Skeletal muscle tissue (tissue), 4 donors: ENCODE data around the gene CDCA4. TPM values are rescaled to one million over a fixed set of nuclear protein-coding genes. Genes with fewer than 3 reads are reported as not detected.
A peak's percentile ranks its signal among the peaks of the same experiment; 100 is the strongest.

ENCODE experiments used
- H3K27ac ChIP-seq: one replicate; pipeline ENCODE4 v1.7.0; 2013; ENCODE audit warnings: mild to moderate bottlenecking, low read depth, low read length, inconsistent platforms
- H3K27me3 ChIP-seq, 3 donors: one replicate each; pipeline ENCODE4 v1.7.0; 2013; ENCODE audit warnings: low read length in 3 of 3; ENCODE audit not compliant: control insufficient read depth in 3 of 3, insufficient read depth in 3 of 3
- H3K36me3 ChIP-seq, 3 donors: one replicate each; pipeline ENCODE4 v1.7.0; 2013; ENCODE audit warnings: low read length in 3 of 3; ENCODE audit not compliant: control insufficient read depth in 3 of 3, insufficient read depth in 3 of 3
- H3K4me1 ChIP-seq, 3 donors: one replicate each; pipeline ENCODE4 v1.7.0; 2013; ENCODE audit warnings: low read length in 3 of 3, mild to moderate bottlenecking in 3 of 3; ENCODE audit not compliant: control insufficient read depth in 3 of 3, insufficient read depth in 3 of 3
- H3K4me3 ChIP-seq, 3 donors: one replicate each; pipeline ENCODE4 v1.7.0; 2013; ENCODE audit warnings: low read length in 3 of 3
- H3K9ac ChIP-seq, 3 donors: one replicate each; pipeline ENCODE4 v1.7.0; 2013; ENCODE audit warnings: low read length in 3 of 3, mild to moderate bottlenecking in 3 of 3, moderate library complexity in 2 of 3, low read depth in 1 of 3
- H3K9me3 ChIP-seq, 3 donors: one replicate each; pipeline ENCODE4 v1.7.0; 2013; ENCODE audit warnings: low read length in 3 of 3; ENCODE audit not compliant: control insufficient read depth in 3 of 3
- total RNA-seq: library from RNA; depleted of rRNA; stranded (reverse); fragments of >200 nt; gene quantifications from one replicate; pipeline ENCODE4 v1.2.3, GENCODE V29; 2014
- donor health status: Osteomylitis.

The CDCA4 gene
- total RNA-seq, 1 donor from 2014 or later = 15.1 TPM

GRCh38 chr14:105026802-105027563 is 6.1 kb upstream of the CDCA4 start:
- no peak overlapping the region for H3K4me3 ChIP-seq
- H3K27me3 ChIP-seq = peaks cover 0 to 10% (median 3%) of the 10 kb centered on the region in 3 donors
- no peak overlapping the region for H3K27ac ChIP-seq
- H3K36me3 ChIP-seq = no peaks in the 10 kb centered on the region
- H3K9ac ChIP-seq = no peak overlapping the region
- H3K4me1 ChIP-seq = peaks cover 3 to 5% (median 4%) of the 10 kb centered on the region in 3 donors
- no peaks in the 10 kb centered on the region for H3K9me3 ChIP-seq

- H3K27ac ChIP-seq = no peak overlapping the region
Observed at GRCh38 chr14:105026033-105026785, 5.3 kb upstream of the CDCA4 start.

GRCh38 chr14:105025429-105025828 is 4.5 kb upstream of the CDCA4 start:
- peaks cover 9 to 14% (median 10%) of the 10 kb centered on the region in 3 donors for H3K4me1 ChIP-seq
- no peaks in the 10 kb centered on the region for H3K36me3 ChIP-seq
- no peak overlapping the region for H3K9ac ChIP-seq
- no peaks in the 10 kb centered on the region for H3K9me3 ChIP-seq
- H3K4me3 ChIP-seq = no peak overlapping the region
- peaks cover 0 to 5% (median 3%) of the 10 kb centered on the region in 3 donors for H3K27me3 ChIP-seq
- H3K27ac ChIP-seq = no peak overlapping the region

More at GRCh38 chr14:105026033-105026785, 5.3 kb upstream of the CDCA4 start:
- no peaks in the 10 kb centered on the region for H3K9me3 ChIP-seq
- H3K36me3 ChIP-seq = no peaks in the 10 kb centered on the region
- peaks cover 8 to 12% (median 9%) of the 10 kb centered on the region in 3 donors for H3K4me1 ChIP-seq
- no peak overlapping the region for H3K9ac ChIP-seq
- no peak overlapping the region for H3K4me3 ChIP-seq
- peaks cover 0 to 10% (median 3%) of the 10 kb centered on the region in 3 donors for H3K27me3 ChIP-seq

DNA sequence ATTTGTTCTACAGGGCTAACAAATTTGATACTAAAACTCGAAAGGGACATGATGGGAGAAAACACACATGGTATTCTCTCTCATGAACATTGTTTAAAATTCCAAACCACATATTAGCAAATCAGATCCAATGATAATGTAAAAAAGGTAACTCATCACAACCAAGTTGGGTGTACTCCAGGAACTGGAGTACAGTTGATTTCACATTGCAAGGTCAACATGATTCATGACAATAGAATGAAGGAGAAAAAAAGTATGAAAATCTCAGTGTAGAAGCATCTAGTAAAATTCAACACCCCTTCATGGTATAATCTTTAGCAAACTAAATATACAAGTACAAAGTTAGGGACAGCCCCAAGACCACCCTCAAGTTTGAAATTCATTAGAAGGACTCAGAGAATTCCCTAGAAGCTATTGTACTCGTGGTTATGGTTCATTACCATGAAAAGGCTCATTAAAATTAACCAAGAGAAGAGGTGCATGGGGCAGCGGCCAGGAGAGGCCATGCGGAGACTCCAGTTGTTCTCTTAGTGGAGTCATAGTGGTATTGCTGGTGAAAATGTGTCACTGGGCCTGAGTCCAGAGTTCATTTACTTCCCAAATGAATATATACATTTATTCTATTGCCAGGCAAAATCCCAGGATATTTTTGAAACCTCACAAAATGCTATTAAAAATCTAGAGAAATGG is 3.1 kb upstream of the CDCA4 start:
- Histone ChIP-seq H3K27ac (no peak overlapping the region), H3K4me3 (no peak overlapping the region), H3K36me3 (no peaks in the 10 kb centered on the region), H3K4me1 (peaks cover 20 to 29% (median 20%) of the 10 kb centered on the region in 3 donors), H3K9ac (no peak overlapping the region), H3K9me3 (no peaks in the 10 kb centered on the region), H3K27me3 (no peaks in the 10 kb centered on the region)

DNA sequence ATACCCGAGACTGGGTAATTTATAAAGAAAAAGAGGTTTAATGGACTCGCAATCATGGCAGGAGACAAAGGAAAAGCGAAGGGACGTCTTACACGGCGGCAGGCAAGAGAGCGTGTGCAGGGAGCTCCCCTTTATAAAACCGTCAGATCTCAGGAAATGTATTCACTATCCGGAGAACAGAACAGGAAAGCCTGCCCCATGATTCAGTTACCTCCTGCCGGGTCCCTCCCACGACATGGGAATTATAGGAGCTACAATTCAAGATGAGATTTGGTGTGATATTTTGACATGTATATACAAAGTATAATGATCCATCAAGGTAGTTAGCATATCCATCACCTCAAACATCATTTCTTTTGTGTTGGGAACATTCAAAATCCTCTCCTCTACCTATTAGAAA is 2.3 kb upstream of the CDCA4 start:
- Histone ChIP-seq H3K9ac (no peak overlapping the region), H3K27me3 (no peaks in the 10 kb centered on the region), H3K4me3 (no peak overlapping the region), H3K36me3 (no peaks in the 10 kb centered on the region), H3K9me3 (no peaks in the 10 kb centered on the region), H3K27ac (no peak overlapping the region), H3K4me1 (peaks cover 20 to 29% (median 20%) of the 10 kb centered on the region in 3 donors)

GRCh38 chr14:105022276-105022670 is 1.4 kb upstream of the CDCA4 start:
- Histone ChIP-seq H3K27me3 (no peaks in the 10 kb centered on the region), H3K36me3 (no peaks in the 10 kb centered on the region), H3K9ac (peak overlapping the region; percentile 82 to 90 (median 89)), H3K9me3 (no peaks in the 10 kb centered on the region), H3K4me3 (peak overlapping the region; percentile 77 to 88 (median 87)), H3K27ac (no peak overlapping the region), H3K4me1 (peaks cover 20 to 29% (median 20%) of the 10 kb centered on the region in 3 donors)

GRCh38 chr14:105021656-105022275 is 883 bp upstream of the CDCA4 start:
- Histone ChIP-seq H3K4me3 (peak overlapping the region; percentile 77 to 88 (median 87)), H3K9me3 (no peaks in the 10 kb centered on the region), H3K27me3 (no peaks in the 10 kb centered on the region), H3K9ac (peak overlapping the region; percentile 82 to 90 (median 89)), H3K27ac (peak overlapping the region; percentile 52), H3K36me3 (no peaks in the 10 kb centered on the region), H3K4me1 (peaks cover 20 to 29% (median 20%) of the 10 kb centered on the region in 3 donors)

DNA sequence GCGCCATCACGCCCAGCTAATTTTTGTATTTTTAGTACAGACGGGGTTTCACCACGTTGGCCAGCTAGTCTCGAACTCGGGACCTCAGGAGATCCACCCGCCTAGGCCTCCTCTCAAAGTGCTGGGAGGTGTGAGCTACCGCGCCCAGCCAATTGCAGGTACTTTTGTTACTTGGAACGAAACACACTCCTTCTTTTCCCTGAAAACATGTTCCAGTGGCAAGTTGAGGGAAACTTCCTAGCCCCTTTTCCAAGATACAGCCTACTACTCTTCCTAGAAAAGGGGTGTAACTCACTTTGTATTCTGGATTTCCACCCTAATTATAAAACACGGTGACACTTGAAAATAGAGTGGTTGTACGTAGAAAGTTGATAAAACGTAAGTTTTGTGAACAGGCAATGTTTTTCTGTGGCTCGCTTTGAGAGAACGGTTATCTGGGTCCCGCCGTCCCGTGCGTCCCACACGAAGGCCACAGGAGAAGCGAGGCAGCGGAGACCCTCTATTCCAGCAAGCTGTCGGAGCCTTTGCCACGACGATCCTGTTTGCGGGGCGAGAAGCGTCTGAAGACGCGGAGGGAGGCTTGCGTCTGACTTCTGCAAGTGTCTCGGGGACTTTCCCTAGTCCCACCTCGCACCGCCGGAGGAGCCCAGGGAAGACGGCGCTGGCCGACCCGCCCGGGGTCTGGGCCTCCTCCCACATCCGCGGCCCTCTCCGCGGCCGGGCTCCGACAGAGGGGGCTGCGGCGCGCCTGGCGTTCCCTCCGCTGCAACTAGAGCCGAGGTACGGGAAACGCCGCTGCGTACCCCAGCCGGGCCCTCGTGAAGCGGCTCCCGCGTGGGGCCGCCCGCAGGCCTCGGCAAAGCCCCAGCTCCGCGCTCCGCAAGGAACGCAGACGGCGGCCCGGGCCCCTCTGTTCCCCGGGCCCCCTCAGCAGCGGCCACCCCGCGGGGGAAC is 745 bp downstream of the CDCA4 start:
- H3K27ac ChIP-seq = no peak overlapping the region
- H3K9ac ChIP-seq = peak overlapping the region; percentile 62 to 80 (median 63)
- no peaks in the 10 kb centered on the region for H3K27me3 ChIP-seq
- peak overlapping the region; percentile 72 to 73 (median 72) for H3K4me3 ChIP-seq
- peaks cover 20 to 29% (median 20%) of the 10 kb centered on the region in 3 donors for H3K4me1 ChIP-seq
- no peaks in the 10 kb centered on the region for H3K9me3 ChIP-seq
- H3K36me3 ChIP-seq = no peaks in the 10 kb centered on the region

DNA sequence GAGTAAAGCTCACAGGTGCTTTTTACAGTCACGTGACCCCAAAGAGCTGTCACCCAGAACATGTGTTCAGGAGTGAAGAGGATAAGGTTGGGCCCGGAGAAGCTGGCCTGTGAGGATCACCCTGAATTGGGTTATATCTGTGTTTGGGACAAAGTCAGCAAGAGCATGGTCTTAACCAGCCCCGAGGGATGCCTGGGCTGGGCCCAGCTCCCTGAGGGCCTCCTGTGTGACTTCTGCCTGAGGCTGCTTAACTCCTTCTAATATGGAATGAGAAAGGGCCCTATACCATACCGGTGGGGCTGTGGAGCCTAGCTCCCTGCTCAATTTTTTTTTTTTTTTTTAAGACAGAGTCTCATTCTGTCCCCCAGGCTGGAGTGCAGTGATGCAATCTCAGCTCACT is 2.5 kb downstream of the CDCA4 start:
- H3K9me3 ChIP-seq = no peaks in the 10 kb centered on the region
- no peaks in the 10 kb centered on the region for H3K27me3 ChIP-seq
- no peak overlapping the region for H3K27ac ChIP-seq
- peaks cover 20 to 34% (median 22%) of the 10 kb centered on the region in 3 donors for H3K4me1 ChIP-seq
- H3K9ac ChIP-seq = no peak overlapping the region
- H3K4me3 ChIP-seq = no peak overlapping the region
- no peaks in the 10 kb centered on the region for H3K36me3 ChIP-seq
